Endothelial cell (in vitro differentiated cells): ENCODE data around the gene FAM83C. TPM values are rescaled to one million over a fixed set of nuclear protein-coding genes. Genes with fewer than 3 reads are reported as not detected.

Experiments used
- DNase-seq: peaks from one replicate; pipeline ENCODE4 v3.0.0; 2021; ENCODE audit warnings: low spot score
- H3K27ac Mint-ChIP-seq: one replicate; pipeline ENCODE4 v1.8.0; 2021; ENCODE audit warnings: mixed read lengths, inconsistent platforms; ENCODE audit not compliant: unreplicated experiment
- H3K27me3 Mint-ChIP-seq: one replicate; pipeline ENCODE4 v1.8.0; 2021; ENCODE audit warnings: mild to moderate bottlenecking, moderate library complexity, mixed read lengths, inconsistent platforms; ENCODE audit not compliant: unreplicated experiment
- H3K36me3 Mint-ChIP-seq: one replicate; pipeline ENCODE4 v1.8.0; 2021; ENCODE audit warnings: mild to moderate bottlenecking, low read depth, mixed read lengths, inconsistent platforms; ENCODE audit not compliant: unreplicated experiment
- H3K4me1 Mint-ChIP-seq: one replicate; pipeline ENCODE4 v1.8.0; 2021; ENCODE audit warnings: mild to moderate bottlenecking, mixed read lengths, inconsistent platforms; ENCODE audit not compliant: unreplicated experiment
- H3K4me3 Mint-ChIP-seq: one replicate; pipeline ENCODE4 v1.8.0; 2021; ENCODE audit warnings: mild to moderate bottlenecking, mixed read lengths, inconsistent platforms; ENCODE audit not compliant: unreplicated experiment
- H3K9me3 Mint-ChIP-seq: one replicate; pipeline ENCODE4 v1.8.0; 2021; ENCODE audit warnings: mixed read lengths, inconsistent platforms; ENCODE audit not compliant: unreplicated experiment
- CTCF ChIP-seq: fragments of 200-600 bp; sonication (generic); IDR thresholded peaks from one replicate; pipeline ENCODE4 v1.5.0; 2021; ENCODE audit warnings: antibody characterized with exemption; ENCODE audit not compliant: unreplicated experiment
- total RNA-seq: library from RNA; stranded (reverse); fragmentation: NEBNext Ultra II Directional; extraction: Animal tissue kit (Norgen Biotek cat#: 25700); gene quantifications from one replicate; pipeline ENCODE4 v1.2.1, GENCODE V29; 2021; ENCODE audit not compliant: unreplicated experiment

The FAM83C gene
- total RNA-seq, 1 donor from 2014 or later: not detected

GRCh38 chr20:35298264-35298663 lies 6.0 kb upstream of the FAM83C start:
- no peak for DNase-seq
- Mint-ChIP-seq H3K36me3 (peaks cover 3% of the 10 kb centered on the region), H3K9me3 (no peaks in the 10 kb centered on the region), H3K27ac (no peak overlapping the region), H3K27me3 (peaks cover 16% of the 10 kb centered on the region), H3K4me1 (peaks cover 18% of the 10 kb centered on the region), H3K4me3 (no peak overlapping the region)
- no peak for TF ChIP-seq CTCF

- Mint-ChIP-seq H3K27ac (no peak overlapping the region), H3K9me3 (no peaks in the 10 kb centered on the region), H3K36me3 (peaks cover 3% of the 10 kb centered on the region), H3K4me3 (no peak overlapping the region), H3K4me1 (peaks cover 18% of the 10 kb centered on the region), H3K27me3 (peaks cover 16% of the 10 kb centered on the region)
- DNase-seq: no peak
- TF ChIP-seq CTCF: no peak
These were observed 5.5 kb upstream of the FAM83C start for GRCh38 chr20:35297740-35298139.

- peaks cover 18% of the 10 kb centered on the region for H3K4me1 Mint-ChIP-seq
- no peak for DNase-seq
- H3K27ac Mint-ChIP-seq: no peak overlapping the region
- H3K4me3 Mint-ChIP-seq: no peak overlapping the region
- no peak for TF ChIP-seq CTCF
- peaks cover 16% of the 10 kb centered on the region for H3K27me3 Mint-ChIP-seq
- no peaks in the 10 kb centered on the region for H3K9me3 Mint-ChIP-seq
- peaks cover 3% of the 10 kb centered on the region for H3K36me3 Mint-ChIP-seq
These were observed 4.9 kb upstream of the FAM83C start for GRCh38 chr20:35297155-35297554.

- H3K36me3 Mint-ChIP-seq: peaks cover 3% of the 10 kb centered on the region
- no peak for TF ChIP-seq CTCF
- H3K4me3 Mint-ChIP-seq: no peak overlapping the region
- peaks cover 14% of the 10 kb centered on the region for H3K27me3 Mint-ChIP-seq
- DNase-seq: no peak
- no peaks in the 10 kb centered on the region for H3K9me3 Mint-ChIP-seq
- no peak overlapping the region for H3K27ac Mint-ChIP-seq
- H3K4me1 Mint-ChIP-seq: peaks cover 18% of the 10 kb centered on the region
These were observed 3.9 kb upstream of the FAM83C start for GRCh38 chr20:35296101-35296554.

- TF ChIP-seq CTCF: no peak
- DNase-seq: no peak
- no peak overlapping the region for H3K27ac Mint-ChIP-seq
- H3K9me3 Mint-ChIP-seq: no peaks in the 10 kb centered on the region
- peaks cover 18% of the 10 kb centered on the region for H3K4me1 Mint-ChIP-seq
- H3K4me3 Mint-ChIP-seq: peak overlapping the region; percentile 60
- H3K36me3 Mint-ChIP-seq: peaks cover 3% of the 10 kb centered on the region
- peaks cover 16% of the 10 kb centered on the region for H3K27me3 Mint-ChIP-seq
These were observed 3.4 kb upstream of the FAM83C start for GRCh38 chr20:35295674-35296073.
